ENCODE data around the gene NR4A3.

GRCh38 chr9:99911600-99911999 lies 89.9 kb downstream of the NR4A3 start:
- no peak for TF ChIP-seq POLR2A (IDR thresholded peaks at IDR 0.05)
- no peak for TF ChIP-seq CTCF (IDR thresholded peaks at IDR 0.05)

All from Peyer's patch (tissue), 4 donors.